ENCODE data around the gene SLC35A4.

DNA sequence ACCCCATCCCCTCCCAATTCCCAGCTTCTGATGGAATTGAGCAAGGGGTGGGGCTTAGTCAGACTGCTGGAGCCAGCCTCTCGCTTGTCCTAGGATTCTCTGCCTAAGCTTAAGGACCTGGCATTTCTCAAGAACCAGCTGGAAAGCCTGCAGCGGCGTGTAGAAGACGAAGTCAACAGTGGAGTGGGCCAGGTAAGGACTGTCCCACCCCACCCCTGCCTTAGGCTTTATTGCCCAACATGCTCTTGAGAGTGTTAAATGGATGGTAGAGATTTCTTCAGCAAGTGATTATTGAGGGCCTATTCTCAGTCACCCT lies 1.1 kb downstream of the SLC35A4 start:
- TF ChIP-seq, protein P1, sequence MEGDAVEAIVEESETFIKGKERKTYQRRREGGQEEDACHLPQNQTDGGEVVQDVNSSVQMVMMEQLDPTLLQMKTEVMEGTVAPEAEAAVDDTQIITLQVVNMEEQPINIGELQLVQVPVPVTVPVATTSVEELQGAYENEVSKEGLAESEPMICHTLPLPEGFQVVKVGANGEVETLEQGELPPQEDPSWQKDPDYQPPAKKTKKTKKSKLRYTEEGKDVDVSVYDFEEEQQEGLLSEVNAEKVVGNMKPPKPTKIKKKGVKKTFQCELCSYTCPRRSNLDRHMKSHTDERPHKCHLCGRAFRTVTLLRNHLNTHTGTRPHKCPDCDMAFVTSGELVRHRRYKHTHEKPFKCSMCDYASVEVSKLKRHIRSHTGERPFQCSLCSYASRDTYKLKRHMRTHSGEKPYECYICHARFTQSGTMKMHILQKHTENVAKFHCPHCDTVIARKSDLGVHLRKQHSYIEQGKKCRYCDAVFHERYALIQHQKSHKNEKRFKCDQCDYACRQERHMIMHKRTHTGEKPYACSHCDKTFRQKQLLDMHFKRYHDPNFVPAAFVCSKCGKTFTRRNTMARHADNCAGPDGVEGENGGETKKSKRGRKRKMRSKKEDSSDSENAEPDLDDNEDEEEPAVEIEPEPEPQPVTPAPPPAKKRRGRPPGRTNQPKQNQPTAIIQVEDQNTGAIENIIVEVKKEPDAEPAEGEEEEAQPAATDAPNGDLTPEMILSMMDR (IDR thresholded peaks at IDR 0.05; ENCODE audit: low read length): no peak
- TF ChIP-seq EZH2 (IDR thresholded peaks at IDR 0.05; ENCODE audit: borderline replicate concordance, low read length): no peak
